Gastroesophageal sphincter (tissue), 4 donors: ENCODE measurements around the gene REEP2. TPM values are rescaled to one million over a fixed set of nuclear protein-coding genes. Genes with fewer than 3 reads are reported as not detected.
A peak's percentile ranks its signal among the peaks of the same experiment; 100 is the strongest.

Experiments used
- ATAC-seq: fragments of 150-250 bp; one replicate; pipeline ENCODE4 v1.9.1; 2016; ENCODE audit warnings: mild to moderate bottlenecking, moderate library complexity
- H3K27ac ChIP-seq, 4 donors: fragments of 200-600 bp; sonication (generic) in 3 of 4; 1 replicate in 3 of 4; 2 replicates in 1 of 4; pipeline ENCODE4 v1.5.1; 2016 to 2019
- H3K27me3 ChIP-seq: fragments of 200-600 bp; sonication (generic); one replicate; pipeline ENCODE4 v1.5.1; 2019
- H3K36me3 ChIP-seq, 2 donors: fragments of 200-600 bp; sonication (generic); one replicate each; pipeline ENCODE4 v1.5.1; 2019; ENCODE audit warnings: control low read depth in 1 of 2
- H3K4me1 ChIP-seq, 3 donors: fragments of 200-600 bp; sonication (generic); 1 replicate in 2 of 3; 2 replicates in 1 of 3; pipeline ENCODE4 v1.5.1; 2016 to 2019; ENCODE audit warnings: control low read depth in 2 of 3
- H3K4me3 ChIP-seq, 2 donors: fragments of 200-600 bp; sonication (generic); one replicate each; pipeline ENCODE4 v1.5.1; 2019; ENCODE audit warnings: mild to moderate bottlenecking in 1 of 2, moderate library complexity in 1 of 2
- H3K9me3 ChIP-seq, 3 donors: fragments of 200-600 bp; sonication (generic); one replicate each; pipeline ENCODE4 v1.5.1; 2017 to 2019; ENCODE audit warnings: control low read depth in 2 of 3
- EP300 ChIP-seq: sonication (generic); formaldehyde crosslinking; IDR thresholded peaks from one replicate; pipeline ENCODE4 v1.6.1; 2017; ENCODE audit warnings: antibody characterized with exemption, mild to moderate bottlenecking
- POLR2A ChIP-seq, 2 donors: fragments of 450-650 bp; IDR thresholded peaks; one replicate each; pipeline ENCODE4 v1.6.1; 2017; ENCODE audit warnings: antibody characterized with exemption in 2 of 2, mild to moderate bottlenecking in 2 of 2, moderate library complexity in 1 of 2
- POLR2AphosphoS5 ChIP-seq: sonication (generic); formaldehyde crosslinking; IDR thresholded peaks from one replicate; pipeline ENCODE4 v1.6.1; 2017; ENCODE audit warnings: antibody characterized with exemption
- WGBS, 2 donors: methylation state at CpG; one replicate each; pipeline ENCODE4 v1.1.5; 2018; ENCODE audit warnings: low coverage in 1 of 2; 5-methylcytosine and 5-hydroxymethylcytosine counted together
- total RNA-seq, 4 donors: library from RNA; depleted of rRNA; stranded (reverse); fragments of >200 nt; gene quantifications; one replicate each; pipeline ENCODE4 v1.1.0, GENCODE V29; 2016
- TF ChIP-seq, protein P1 (sequence below), 4 experiments: fragments of 200-600 bp in 2 of 4; fragments of 450-650 bp in 2 of 4; sonication (generic) in 1 of 4; IDR thresholded peaks; one replicate each; pipeline ENCODE4 v1.5.1; 2017 to 2019; ENCODE audit warnings: antibody characterized with exemption in 4 of 4, mild to moderate bottlenecking in 2 of 4, moderate library complexity in 2 of 4

Gene REEP2
- total RNA-seq, 4 donors from 2014 or later: 16.7 to 45.8 (median 26.3) TPM

DNA sequence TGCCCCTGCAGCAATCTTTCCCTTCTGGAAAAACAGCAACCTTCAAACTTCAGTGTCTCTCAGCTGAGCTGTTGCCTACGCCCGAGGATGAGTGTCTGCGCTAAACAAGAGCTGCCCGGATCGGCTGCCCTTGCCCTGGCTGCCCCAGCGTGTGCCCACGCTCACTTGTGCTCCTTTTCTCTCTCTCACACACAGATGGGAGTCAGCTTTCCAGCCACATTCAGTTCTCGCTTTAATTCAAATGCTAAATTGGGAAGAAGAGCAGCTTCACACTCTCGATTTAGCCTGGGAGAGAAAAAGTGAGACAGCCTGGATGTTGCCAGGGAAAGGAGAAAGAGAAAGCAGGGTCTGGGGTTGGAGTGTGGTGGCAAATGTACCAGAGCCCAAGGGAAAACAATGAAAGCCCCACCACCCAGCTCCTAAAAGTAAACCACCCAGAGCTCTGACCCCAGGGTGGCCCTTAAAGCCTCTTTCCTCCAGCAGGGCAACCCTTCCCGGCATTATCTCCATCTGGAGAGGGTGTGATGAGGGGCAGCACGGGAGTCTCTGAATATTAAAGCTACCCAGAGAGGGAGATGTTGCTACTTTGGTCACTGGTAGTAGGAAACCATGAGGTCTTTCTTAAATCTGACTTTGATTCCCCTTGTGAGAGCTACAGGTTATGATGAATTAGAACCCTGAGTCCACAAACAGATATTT is 16.5 kb downstream of the REEP2 start:
- no peaks in the 10 kb centered on the region for H3K9me3 ChIP-seq
- peaks cover 0 to 26% (median 7%) of the 10 kb centered on the region in 3 donors for H3K4me1 ChIP-seq
- ATAC-seq: no peak
- 76% methylated on average over 7 of the region's 11 CpGs; no CpG with 5 or more reads in 1 of the 2 donors for WGBS, 2 donors
- peak overlapping the region in 1 of 4 donors; percentile 19 for H3K27ac ChIP-seq
- no peaks in the 10 kb centered on the region for H3K27me3 ChIP-seq
- no peak overlapping the region for H3K4me3 ChIP-seq
- no peak for TF ChIP-seq EP300
- no peak for TF ChIP-seq POLR2A (IDR thresholded peaks at IDR 0.05)
- TF ChIP-seq, protein P1, sequence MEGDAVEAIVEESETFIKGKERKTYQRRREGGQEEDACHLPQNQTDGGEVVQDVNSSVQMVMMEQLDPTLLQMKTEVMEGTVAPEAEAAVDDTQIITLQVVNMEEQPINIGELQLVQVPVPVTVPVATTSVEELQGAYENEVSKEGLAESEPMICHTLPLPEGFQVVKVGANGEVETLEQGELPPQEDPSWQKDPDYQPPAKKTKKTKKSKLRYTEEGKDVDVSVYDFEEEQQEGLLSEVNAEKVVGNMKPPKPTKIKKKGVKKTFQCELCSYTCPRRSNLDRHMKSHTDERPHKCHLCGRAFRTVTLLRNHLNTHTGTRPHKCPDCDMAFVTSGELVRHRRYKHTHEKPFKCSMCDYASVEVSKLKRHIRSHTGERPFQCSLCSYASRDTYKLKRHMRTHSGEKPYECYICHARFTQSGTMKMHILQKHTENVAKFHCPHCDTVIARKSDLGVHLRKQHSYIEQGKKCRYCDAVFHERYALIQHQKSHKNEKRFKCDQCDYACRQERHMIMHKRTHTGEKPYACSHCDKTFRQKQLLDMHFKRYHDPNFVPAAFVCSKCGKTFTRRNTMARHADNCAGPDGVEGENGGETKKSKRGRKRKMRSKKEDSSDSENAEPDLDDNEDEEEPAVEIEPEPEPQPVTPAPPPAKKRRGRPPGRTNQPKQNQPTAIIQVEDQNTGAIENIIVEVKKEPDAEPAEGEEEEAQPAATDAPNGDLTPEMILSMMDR (IDR thresholded peaks at IDR 0.05): no peak
- TF ChIP-seq POLR2AphosphoS5: no peak
- no peaks in the 10 kb centered on the region for H3K36me3 ChIP-seq

DNA sequence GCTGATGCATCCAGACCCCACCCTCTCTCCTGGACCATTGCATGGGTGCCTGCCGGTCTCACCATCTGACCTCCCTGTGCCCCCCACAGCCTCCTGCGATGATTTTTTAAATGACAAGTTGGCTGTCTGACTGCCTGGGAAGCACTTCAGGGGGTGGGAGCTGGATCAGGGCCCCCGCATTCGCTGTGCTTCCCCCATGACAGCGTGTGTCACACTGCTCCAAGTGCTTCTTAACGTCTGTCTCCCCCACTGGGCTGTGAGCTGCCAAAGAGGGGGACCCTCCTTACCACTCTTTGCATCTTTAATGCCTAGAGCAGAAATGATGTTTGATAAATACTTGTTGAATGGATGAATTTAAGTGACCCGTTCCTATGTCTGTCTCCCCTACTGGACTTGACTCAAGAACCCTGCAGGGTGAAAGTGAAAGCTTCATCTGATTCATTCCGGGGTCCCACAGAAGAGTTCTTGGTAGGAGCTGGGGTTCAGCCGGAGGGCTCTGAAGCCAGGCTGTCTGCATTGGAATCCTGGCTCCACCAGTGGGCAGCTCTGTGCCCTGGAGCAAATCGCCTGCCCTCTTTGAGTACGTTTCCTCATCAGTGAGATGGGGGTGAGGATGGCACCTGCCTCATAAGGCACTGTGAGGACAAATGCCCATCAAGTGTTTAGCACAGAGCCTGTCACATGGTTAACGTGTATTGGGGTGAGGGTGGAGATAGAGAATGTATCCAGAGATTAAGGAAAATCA is 18.8 kb downstream of the REEP2 start:
- H3K9me3 ChIP-seq: no peaks in the 10 kb centered on the region
- no peaks in the 10 kb centered on the region for H3K36me3 ChIP-seq
- no peak for ATAC-seq
- no peak for TF ChIP-seq POLR2AphosphoS5
- TF ChIP-seq, protein P1 (IDR thresholded peaks at IDR 0.05): no peak
- TF ChIP-seq EP300: no peak
- no peak for TF ChIP-seq POLR2A (IDR thresholded peaks at IDR 0.05)
- H3K4me1 ChIP-seq: peaks cover 0 to 35% (median 7%) of the 10 kb centered on the region in 3 donors
- no peak overlapping the region for H3K27ac ChIP-seq
- WGBS, 2 donors: 75 to 81% methylated on average over 4 to 8 of the region's 12 CpGs
- no peaks in the 10 kb centered on the region for H3K27me3 ChIP-seq
- H3K4me3 ChIP-seq: no peak overlapping the region

DNA sequence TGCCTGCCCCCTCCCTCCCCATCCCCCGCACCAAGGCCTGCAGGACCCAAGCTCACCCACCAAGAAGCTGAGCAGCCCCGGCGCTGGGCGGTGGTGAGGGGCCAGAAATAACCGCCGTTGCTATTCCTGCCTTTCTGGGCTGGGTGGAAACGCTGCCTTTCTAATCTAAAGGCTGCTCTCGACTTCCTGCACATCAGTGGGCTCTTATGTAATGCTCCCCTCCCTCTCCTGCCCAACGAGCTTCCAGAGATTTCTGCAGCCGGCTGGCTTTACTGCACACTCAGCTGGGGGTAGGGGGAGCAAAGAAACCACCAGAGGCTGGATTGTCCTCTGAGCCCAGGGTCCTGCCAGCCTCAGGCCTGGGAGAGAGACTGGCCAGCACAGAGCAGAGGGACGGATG is 19.5 kb downstream of the REEP2 start:
- Histone ChIP-seq H3K27ac (peak overlapping the region in 1 of 4 donors; percentile 30), H3K36me3 (no peaks in the 10 kb centered on the region), H3K4me1 (peaks cover 0 to 41% (median 7%) of the 10 kb centered on the region in 3 donors), H3K27me3 (no peaks in the 10 kb centered on the region), H3K4me3 (no peak overlapping the region), H3K9me3 (no peaks in the 10 kb centered on the region)
- WGBS, 2 donors: 20% methylated on average over 5 of the region's 11 CpGs; no CpG with 5 or more reads in 1 of the 2 donors
- ATAC-seq: no peak
- TF ChIP-seq, protein P1 (IDR thresholded peaks at IDR 0.05): no peak
- TF ChIP-seq POLR2A (IDR thresholded peaks at IDR 0.05) (no peak), POLR2AphosphoS5 (no peak), EP300 (no peak)

DNA sequence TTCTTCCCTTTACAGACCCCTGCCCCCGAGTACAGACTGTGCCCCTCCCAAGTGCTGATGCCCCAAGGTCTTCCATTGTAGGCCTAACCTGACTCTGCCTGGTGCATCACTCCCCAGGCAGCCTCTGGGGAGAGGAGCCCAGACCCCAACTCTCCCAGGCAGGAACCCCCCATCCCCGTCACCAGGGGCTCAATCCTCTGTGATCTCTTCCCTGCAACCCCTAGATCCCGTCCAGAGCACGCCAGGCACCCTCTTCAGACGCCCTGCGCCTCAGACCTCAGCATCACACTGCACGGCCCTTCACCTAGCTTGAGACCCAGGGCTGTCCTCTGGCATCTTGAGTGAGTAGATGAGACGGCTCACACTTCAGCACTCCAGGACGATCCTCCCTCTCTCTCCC is 20.0 kb downstream of the REEP2 start:
- H3K27me3 ChIP-seq: no peaks in the 10 kb centered on the region
- TF ChIP-seq EP300 (no peak), POLR2AphosphoS5 (no peak), POLR2A (IDR thresholded peaks at IDR 0.05) (no peak)
- TF ChIP-seq, protein P1 (IDR thresholded peaks at IDR 0.05): no peak
- peaks cover 0 to 45% (median 7%) of the 10 kb centered on the region in 3 donors for H3K4me1 ChIP-seq
- H3K36me3 ChIP-seq: no peaks in the 10 kb centered on the region
- ATAC-seq: no peak
- no peak overlapping the region for H3K4me3 ChIP-seq
- WGBS, 2 donors: 0% methylated on average over 1 of the region's 9 CpGs; no CpG with 5 or more reads in 1 of the 2 donors
- H3K27ac ChIP-seq: peak overlapping the region in 1 of 4 donors; percentile 30
- no peaks in the 10 kb centered on the region for H3K9me3 ChIP-seq
